Endothelial cell (in vitro differentiated cells): ENCODE results near the gene CBLB. TPM values are rescaled to one million over a fixed set of nuclear protein-coding genes. Genes with fewer than 3 reads are reported as not detected.

Experiments
- DNase-seq: peaks from one replicate; pipeline ENCODE4 v3.0.0; 2021; ENCODE audit warnings: low spot score
- H3K27ac Mint-ChIP-seq: one replicate; pipeline ENCODE4 v1.8.0; 2021; ENCODE audit warnings: mixed read lengths, inconsistent platforms; ENCODE audit not compliant: unreplicated experiment
- H3K27me3 Mint-ChIP-seq: one replicate; pipeline ENCODE4 v1.8.0; 2021; ENCODE audit warnings: mild to moderate bottlenecking, moderate library complexity, mixed read lengths, inconsistent platforms; ENCODE audit not compliant: unreplicated experiment
- H3K36me3 Mint-ChIP-seq: one replicate; pipeline ENCODE4 v1.8.0; 2021; ENCODE audit warnings: mild to moderate bottlenecking, low read depth, mixed read lengths, inconsistent platforms; ENCODE audit not compliant: unreplicated experiment
- H3K4me1 Mint-ChIP-seq: one replicate; pipeline ENCODE4 v1.8.0; 2021; ENCODE audit warnings: mild to moderate bottlenecking, mixed read lengths, inconsistent platforms; ENCODE audit not compliant: unreplicated experiment
- H3K4me3 Mint-ChIP-seq: one replicate; pipeline ENCODE4 v1.8.0; 2021; ENCODE audit warnings: mild to moderate bottlenecking, mixed read lengths, inconsistent platforms; ENCODE audit not compliant: unreplicated experiment
- H3K9me3 Mint-ChIP-seq: one replicate; pipeline ENCODE4 v1.8.0; 2021; ENCODE audit warnings: mixed read lengths, inconsistent platforms; ENCODE audit not compliant: unreplicated experiment
- total RNA-seq: library from RNA; stranded (reverse); fragmentation: NEBNext Ultra II Directional; extraction: Animal tissue kit (Norgen Biotek cat#: 25700); gene quantifications from one replicate; pipeline ENCODE4 v1.2.1, GENCODE V29; 2021; ENCODE audit not compliant: unreplicated experiment
- TF ChIP-seq, protein P1 (sequence below): fragments of 200-600 bp; sonication (generic); IDR thresholded peaks from one replicate; pipeline ENCODE4 v1.5.0; 2021; ENCODE audit warnings: antibody characterized with exemption; ENCODE audit not compliant: unreplicated experiment

CBLB gene
- total RNA-seq, 1 donor from 2014 or later, result 62.0 TPM

DNA sequence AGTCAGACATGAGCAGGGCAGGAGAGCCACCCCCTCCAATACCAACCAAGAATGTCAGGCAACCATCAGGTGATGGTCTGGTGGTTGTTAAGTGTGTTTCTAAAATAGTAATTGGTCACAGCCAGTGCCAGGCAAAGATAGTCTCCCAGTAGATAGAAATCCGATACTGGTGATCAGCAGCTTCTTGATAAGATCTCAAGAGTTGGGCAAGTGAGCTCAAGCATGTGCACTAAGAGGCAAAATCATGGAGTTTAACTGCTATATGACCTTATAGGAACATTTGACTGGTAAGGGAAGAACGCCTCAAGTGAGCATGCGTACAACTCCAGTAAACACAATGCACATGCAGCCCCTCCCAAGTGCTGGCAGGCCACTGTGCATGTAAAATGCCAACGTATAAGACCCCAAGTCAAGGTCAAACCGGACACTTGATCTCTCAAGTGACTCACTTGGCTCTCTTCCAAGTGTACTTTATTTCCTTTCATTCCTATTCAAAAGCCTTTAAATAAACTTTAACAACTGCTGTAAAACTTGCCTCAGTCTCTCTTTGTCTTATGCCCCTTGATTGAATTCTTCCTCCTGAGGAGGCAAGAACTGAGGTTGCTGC, 36.0 kb upstream of the CBLB start:
- Mint-ChIP-seq H3K4me3 (no peak overlapping the region), H3K36me3 (no peaks in the 10 kb centered on the region), H3K9me3 (no peaks in the 10 kb centered on the region), H3K27ac (no peak overlapping the region), H3K4me1 (no peaks in the 10 kb centered on the region), H3K27me3 (peaks cover 3% of the 10 kb centered on the region)
- TF ChIP-seq, protein P1, sequence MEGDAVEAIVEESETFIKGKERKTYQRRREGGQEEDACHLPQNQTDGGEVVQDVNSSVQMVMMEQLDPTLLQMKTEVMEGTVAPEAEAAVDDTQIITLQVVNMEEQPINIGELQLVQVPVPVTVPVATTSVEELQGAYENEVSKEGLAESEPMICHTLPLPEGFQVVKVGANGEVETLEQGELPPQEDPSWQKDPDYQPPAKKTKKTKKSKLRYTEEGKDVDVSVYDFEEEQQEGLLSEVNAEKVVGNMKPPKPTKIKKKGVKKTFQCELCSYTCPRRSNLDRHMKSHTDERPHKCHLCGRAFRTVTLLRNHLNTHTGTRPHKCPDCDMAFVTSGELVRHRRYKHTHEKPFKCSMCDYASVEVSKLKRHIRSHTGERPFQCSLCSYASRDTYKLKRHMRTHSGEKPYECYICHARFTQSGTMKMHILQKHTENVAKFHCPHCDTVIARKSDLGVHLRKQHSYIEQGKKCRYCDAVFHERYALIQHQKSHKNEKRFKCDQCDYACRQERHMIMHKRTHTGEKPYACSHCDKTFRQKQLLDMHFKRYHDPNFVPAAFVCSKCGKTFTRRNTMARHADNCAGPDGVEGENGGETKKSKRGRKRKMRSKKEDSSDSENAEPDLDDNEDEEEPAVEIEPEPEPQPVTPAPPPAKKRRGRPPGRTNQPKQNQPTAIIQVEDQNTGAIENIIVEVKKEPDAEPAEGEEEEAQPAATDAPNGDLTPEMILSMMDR, result no peak
- DNase-seq, result no peak

GRCh38 chr3:105904251-105904650, 35.4 kb upstream of the CBLB start:
- Mint-ChIP-seq H3K27ac (no peak overlapping the region), H3K4me1 (no peaks in the 10 kb centered on the region), H3K27me3 (peaks cover 3% of the 10 kb centered on the region), H3K36me3 (no peaks in the 10 kb centered on the region), H3K4me3 (no peak overlapping the region), H3K9me3 (no peaks in the 10 kb centered on the region)
- TF ChIP-seq, protein P1, result no peak
- no peak for DNase-seq

DNA sequence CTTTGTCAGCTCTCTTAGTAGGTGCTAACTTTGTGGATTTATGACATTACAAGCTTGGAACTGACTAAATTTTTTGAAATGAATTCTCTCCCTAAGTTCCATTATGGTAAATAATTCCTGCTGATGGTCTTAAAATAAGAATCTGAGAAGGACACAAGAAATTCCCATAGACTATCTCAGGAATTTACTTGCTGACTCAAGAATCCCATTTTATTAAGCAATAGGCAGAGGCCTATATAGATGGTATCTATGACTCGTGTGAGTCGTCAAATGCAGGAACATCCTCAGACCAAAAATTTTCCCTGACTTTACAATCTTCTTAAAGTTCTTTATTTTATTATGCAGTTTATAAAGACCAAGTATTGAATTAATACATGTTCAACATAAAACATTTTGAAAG, 30.7 kb upstream of the CBLB start:
- H3K36me3 Mint-ChIP-seq, result no peaks in the 10 kb centered on the region

DNA sequence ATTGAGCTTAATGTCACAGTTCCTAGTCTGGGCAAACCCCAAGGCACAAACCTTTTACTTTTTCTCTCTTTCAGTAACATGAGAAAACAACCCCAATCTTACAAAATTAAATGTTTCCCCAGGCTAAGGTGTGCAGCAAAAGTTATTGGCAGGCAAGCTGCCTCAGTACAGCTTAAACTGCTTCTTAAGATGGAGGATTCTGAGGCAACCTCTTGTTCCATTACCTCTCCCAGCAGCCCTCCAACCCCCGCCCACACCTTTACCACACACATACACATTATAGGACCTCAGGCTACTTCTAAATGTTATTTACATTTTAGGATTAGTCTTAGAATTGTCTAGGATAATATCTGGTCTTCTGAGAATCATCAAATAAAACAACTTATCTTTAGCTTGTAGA, 22.3 kb upstream of the CBLB start:
- TF ChIP-seq, protein P1, result no peak
- Mint-ChIP-seq H3K4me3 (no peak overlapping the region), H3K4me1 (no peaks in the 10 kb centered on the region), H3K36me3 (no peaks in the 10 kb centered on the region), H3K9me3 (no peaks in the 10 kb centered on the region), H3K27ac (no peak overlapping the region), H3K27me3 (no peaks in the 10 kb centered on the region)
- DNase-seq, result no peak

More for the DNA sequence above, 30.7 kb upstream of the CBLB start:
- peaks cover 3% of the 10 kb centered on the region for H3K27me3 Mint-ChIP-seq
- no peak overlapping the region for H3K4me3 Mint-ChIP-seq
- TF ChIP-seq, protein P1, result no peak
- no peaks in the 10 kb centered on the region for H3K4me1 Mint-ChIP-seq
- H3K27ac Mint-ChIP-seq, result no peak overlapping the region
- no peaks in the 10 kb centered on the region for H3K9me3 Mint-ChIP-seq
- DNase-seq, result no peak

- Mint-ChIP-seq H3K27ac (no peak overlapping the region), H3K36me3 (no peaks in the 10 kb centered on the region), H3K4me3 (no peak overlapping the region), H3K27me3 (no peaks in the 10 kb centered on the region), H3K4me1 (peaks cover 11% of the 10 kb centered on the region), H3K9me3 (no peaks in the 10 kb centered on the region)
- TF ChIP-seq, protein P1, result no peak
- no peak for DNase-seq
Measured at GRCh38 chr3:105888621-105889579, 20.1 kb upstream of the CBLB start.
